Smooth muscle cell of trachea (primary cell): ENCODE results near the gene LIX1L. TPM values are rescaled to one million over a fixed set of nuclear protein-coding genes. Genes with fewer than 3 reads are reported as not detected.

Experiments
- total RNA-seq: library from RNA; depleted of rRNA; stranded (reverse); fragments of >200 nt; gene quantifications from 2 replicates; pipeline ENCODE4 v1.2.1, GENCODE V29; 2014

The LIX1L gene
- total RNA-seq, result 19.0 and 26.0 TPM in 2 replicates

DNA sequence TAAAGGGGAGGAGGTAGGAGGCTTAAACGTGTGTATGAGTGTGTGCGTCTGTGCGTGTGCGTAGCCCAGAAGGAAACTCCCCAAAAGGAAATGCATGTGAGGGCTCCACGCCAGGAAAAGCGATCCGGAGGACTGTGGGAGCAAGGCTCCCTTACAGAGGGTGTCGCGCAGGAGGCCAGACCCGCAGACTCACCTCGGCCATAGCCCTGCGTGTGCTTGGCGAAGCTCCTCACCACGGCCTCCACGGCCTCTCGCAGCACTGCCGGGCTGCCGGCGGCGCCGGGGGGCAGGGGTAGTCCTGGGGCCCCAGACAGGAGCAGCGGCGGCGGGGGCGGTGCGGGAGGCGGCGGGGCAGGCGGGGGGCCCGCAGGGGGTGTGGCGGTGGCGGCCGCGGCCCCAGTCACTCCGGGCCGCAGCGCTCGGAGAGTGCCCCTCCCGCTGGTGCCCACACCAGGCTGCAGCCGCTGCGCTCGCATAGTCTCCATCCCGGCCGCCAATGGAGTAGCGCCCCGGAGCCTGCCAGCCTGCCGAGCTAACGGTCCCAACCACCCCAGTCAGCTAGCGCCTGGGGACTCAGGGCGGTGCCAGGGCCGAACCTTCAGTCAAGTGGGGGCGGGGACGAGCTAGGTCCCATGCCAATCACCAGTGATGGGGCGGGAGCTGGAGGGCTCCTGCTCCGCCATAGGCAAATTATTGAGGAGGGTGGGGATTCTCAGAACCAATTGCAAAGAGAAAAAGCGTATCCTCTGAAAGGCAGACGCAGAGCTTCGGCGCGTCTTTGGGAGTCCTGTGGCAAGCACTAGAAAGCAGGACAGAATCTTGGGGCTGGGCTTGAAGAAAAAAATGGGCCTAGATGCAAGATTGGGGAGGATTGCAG is at the start of gene LIX1L:
LIX1L (minus strand) TSS at position 575 of the 877 bp plus-strand sequence; CDS start at position 485, 90 bp downstream.

GRCh38 chr1:145996433-145997015 is 38.7 kb upstream of the LIX1L start, which contains the start of gene TXNIP:
Gene TXNIP, minus strand, starts transcription at chr1:145996579. Its CDS starts 313 bp downstream, at chr1:145996266.

GRCh38 chr1:145964328-145965118 is 6.7 kb upstream of the LIX1L start, which contains the start of the genes ANKRD34A and POLR3GL:
Gene ANKRD34A, minus strand, starts transcription at chr1:145964575. Its CDS starts 2,816 bp downstream, at chr1:145961759.
Gene POLR3GL, plus strand, starts transcription at chr1:145964690. Its CDS starts 10,176 bp downstream, at chr1:145974866.

DNA sequence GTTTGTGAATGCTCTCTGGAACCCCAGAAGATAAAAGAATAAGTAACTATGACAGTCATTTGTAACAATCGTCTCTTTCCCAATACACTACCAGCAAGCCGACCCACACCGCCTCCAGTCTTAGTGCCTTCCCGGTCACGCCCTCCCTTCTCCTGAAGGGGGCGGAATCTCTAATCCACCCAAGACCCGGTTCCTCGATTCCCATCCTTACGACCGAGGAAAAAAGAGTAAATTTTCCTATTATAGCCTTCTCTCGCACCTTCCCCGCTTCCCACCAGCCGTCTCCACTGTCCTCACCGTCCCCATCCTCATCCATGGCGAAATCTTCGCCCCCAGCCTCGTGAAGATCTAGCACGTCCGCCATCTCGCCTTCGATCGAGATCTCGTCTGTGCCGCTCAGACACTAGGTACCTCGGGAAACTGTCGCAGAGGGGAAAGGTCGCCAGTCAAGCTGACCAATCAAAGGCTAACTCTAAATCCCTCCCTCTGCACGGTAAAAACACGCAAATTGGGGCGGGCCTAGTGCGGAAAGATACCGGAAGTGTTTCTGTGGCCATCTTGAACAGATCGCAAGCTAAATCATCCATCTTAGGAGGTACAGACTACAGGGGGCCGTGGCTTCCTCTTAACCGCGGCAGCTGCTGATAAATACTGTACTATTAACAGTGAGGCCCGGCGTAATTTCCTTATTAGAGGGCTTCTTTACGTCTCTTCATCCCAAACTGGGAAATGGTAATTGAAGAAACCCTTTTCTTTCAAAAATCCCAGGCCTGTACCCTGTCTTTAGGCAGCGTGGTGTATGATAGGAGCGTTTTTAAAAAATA is 30.5 kb downstream of the LIX1L start, which contains the start of gene RBM8A:
RBM8A (minus strand) TSS at position 422 of the 824 bp plus-strand sequence; CDS start at position 364, 58 bp downstream.

GRCh38 chr1:145918144-145918991 is 39.4 kb downstream of the LIX1L start, which contains the start of gene PEX11B:
Gene PEX11B, minus strand, starts transcription at chr1:145918717. Its CDS starts 29 bp downstream, at chr1:145918688.

DNA sequence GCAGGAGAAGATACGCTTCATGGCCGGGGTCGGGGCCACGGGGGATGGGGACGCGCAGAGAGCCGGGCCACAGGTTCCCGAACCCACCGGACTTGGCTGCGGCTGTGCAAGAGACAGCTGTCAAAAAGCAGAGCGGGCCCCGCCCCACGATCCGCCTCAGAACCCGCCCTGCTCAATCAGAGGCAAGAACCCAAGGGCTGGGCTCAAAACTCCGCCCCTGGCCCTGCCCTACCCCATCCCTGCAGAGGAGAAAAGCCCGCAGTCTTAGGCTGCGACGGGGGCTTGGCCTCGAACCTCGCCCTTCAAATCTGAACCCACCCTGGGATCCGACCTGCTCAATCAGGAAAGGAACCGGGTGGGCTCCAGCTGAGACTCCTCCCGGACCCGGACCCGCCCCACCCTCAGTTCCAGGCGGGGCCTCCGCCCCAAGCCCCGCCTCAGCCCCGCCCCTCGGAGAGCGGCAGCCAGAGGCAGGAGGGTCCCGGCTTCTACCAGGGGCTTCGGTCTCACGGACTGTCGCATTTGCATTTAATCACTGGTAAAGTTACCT is 72.0 kb downstream of the LIX1L start, which contains the start of gene ANKRD35:
ANKRD35 (minus strand) TSS at position 129 of the 550 bp plus-strand sequence; CDS start at position 21, 108 bp downstream.

Other genes with a start within 250 kb of the LIX1L start
- gene CD160, start 238.5 kb downstream of the LIX1L start, total RNA-seq, result not detected in 2 replicates
- gene RNF115, start 133.9 kb downstream of the LIX1L start, total RNA-seq, result 20.8 and 29.1 TPM in 2 replicates
- gene POLR3C, start 133.8 kb downstream of the LIX1L start, total RNA-seq, result 44.7 and 50.9 TPM in 2 replicates
- 3.0 and 3.8 TPM in 2 replicates for gene NUDT17, start 112.4 kb downstream of the LIX1L start, total RNA-seq
- 13.7 and 14.7 TPM in 2 replicates for gene PIAS3, start 98.9 kb downstream of the LIX1L start, total RNA-seq
- gene ANKRD35, start 72.2 kb downstream of the LIX1L start, total RNA-seq, result 3.3 and 5.5 TPM in 2 replicates
- gene ITGA10, start 48.0 kb downstream of the LIX1L start, total RNA-seq, result 2.3 and 11.9 TPM in 2 replicates
- gene PEX11B, start 39.3 kb downstream of the LIX1L start, total RNA-seq, result 29.6 and 40.3 TPM in 2 replicates
- gene RBM8A, start 30.5 kb downstream of the LIX1L start, total RNA-seq, result 44.0 and 137 TPM in 2 replicates
- 0.50 and 0.73 TPM in 2 replicates for gene ANKRD34A, start 6.6 kb upstream of the LIX1L start, total RNA-seq
- gene POLR3GL, start 6.7 kb upstream of the LIX1L start, total RNA-seq, result 17.7 and 19.2 TPM in 2 replicates
- 80.0 and 159 TPM in 2 replicates for gene TXNIP, start 38.6 kb upstream of the LIX1L start, total RNA-seq
- gene HJV, start 63.7 kb upstream of the LIX1L start, total RNA-seq, result not detected in 2 replicates
- 2.0 and 4.4 TPM in 2 replicates for gene NBPF10, start 186.8 kb upstream of the LIX1L start, total RNA-seq